Hematopoietic multipotent progenitor cell treated with erythropoietin and hydrocortisone succinate and interleukin-3 and kit ligand, for 15 days (in vitro differentiated cells): ENCODE data around the gene DGCR2.
"Not testable (repeated sequence)": the region's sequence is repeated elsewhere in the genome, so short reads cannot be mapped to it uniquely, and the experiment has no call there.

Experiments used
- DNase-seq: peaks from one replicate; pipeline ENCODE4 v3.0.0-alpha.2; 2015; ENCODE audit warnings: low spot score

The DGCR2 gene

DNA sequence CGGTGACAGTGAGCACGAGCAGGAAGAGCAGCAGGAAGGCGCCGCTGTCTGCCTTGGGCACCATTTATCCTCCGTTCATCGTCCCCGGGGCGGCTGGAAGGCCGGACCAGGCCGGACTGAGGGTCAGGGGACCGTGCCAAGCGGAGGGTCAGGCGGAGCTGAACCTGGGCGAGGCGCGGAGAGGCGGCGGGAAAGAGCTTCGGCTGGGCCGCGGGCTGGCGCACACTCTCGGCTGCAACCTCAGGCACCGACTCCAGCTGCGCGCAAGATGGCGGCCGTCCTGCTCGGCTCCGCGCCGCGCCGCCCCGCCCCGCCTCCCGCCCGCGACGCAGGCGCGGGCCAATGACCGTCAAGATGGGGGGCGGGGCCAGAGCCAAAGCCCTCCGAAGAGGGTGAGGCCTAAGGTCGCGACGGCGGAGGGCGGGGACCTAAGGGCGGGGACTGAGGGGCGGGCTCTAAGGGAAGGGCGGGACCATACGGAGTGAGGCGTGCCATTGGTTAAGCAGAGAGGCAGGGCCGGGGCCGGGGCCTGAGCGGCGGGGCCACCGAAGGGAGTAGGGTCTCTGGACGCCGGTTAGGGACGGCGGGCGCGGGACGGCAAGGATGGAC, at the start of gene DGCR2:
TSS of gene DGCR2 (minus strand) at position 270 of the 609 bp plus-strand sequence. CDS start at position 64, 206 bp downstream.
- DNase-seq: peak; percentile 97

DNA sequence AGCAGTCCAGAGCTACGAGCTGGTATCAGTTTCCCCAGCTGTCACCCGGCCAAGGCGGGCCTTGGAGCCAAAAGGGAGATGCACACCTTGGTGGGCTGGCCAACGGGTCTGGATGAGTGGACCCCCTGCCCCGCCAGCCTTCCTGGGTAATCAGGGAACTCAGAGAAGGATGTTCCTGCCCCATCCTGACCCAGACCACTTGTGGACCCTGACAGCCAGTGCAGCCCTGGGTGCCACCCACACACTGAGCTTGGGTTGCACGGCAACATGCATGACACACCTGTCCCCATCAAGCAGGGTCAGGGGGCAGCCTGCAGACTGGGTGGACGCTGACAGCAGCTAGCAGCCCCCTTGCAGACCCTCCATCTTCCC, 47.7 kb upstream of the DGCR2 start:
- DNase-seq: no peak

- DNase-seq: no peak
Observed at GRCh38 chr22:19169002-19169946, 47.1 kb upstream of the DGCR2 start.

DNA sequence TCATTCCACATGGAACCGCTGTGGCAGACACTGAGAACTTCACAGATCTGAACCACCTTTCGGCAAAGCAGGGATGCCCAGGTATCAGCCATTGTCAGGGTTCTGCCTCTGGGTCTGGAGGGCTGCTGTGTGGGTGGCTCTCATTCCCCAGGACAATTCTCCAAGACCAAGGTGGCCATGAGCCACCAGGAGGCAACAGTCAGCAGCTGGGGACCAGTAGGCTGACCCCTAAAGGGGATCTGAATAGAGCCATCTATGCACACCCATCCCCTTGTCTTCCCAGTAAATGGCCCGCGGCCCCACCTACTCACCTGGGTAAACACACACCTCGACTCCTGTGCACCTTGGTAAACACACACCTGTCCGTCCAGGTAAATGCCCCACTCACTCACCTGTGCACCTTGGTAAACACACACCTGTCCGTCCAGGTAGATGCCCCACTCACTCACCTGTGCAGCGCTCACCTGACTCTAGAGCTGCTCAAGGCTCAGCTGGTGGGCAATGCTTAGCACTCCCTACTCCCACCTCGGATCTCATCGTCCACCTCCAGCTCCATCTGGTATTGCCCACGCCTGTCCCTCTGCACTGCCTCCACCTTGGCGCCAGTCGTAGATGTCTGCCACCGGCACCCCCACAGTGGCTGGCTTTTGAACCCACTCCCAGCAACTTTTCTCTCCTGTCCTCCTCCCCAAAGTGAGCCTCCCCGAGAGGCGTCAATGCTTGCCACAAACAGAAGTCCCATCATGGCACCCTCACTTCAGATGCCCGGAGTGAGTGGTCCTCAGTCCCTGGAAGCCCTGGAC, 46.1 kb upstream of the DGCR2 start:
- no peak for DNase-seq

- no peak for DNase-seq
Observed at GRCh38 chr22:19167106-19167869, 45.1 kb upstream of the DGCR2 start.

GRCh38 chr22:19166421-19166820, 44.2 kb upstream of the DGCR2 start:
- no peak for DNase-seq

DNA sequence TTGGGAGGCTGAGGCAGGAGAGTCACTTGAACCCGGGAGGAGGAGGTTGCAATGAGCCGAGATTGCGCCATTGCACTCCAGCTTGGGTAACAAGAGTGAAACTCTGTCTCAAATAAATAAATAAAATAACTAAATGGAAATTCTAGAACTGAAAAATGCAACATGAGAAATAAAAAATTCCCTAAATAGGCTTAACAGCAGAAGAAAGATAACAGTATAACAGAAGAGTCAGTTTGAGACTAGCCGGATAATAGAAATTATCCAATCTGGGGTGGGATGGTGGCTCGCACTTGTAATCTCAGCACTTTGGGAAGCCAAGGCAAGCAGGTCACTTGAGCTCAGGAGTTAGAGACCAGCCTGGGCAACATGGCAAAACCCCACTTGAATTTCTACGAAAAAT, 42.2 kb upstream of the DGCR2 start:
- no peak for DNase-seq

- DNase-seq: not testable (repeated sequence)
Observed at GRCh38 chr22:19158649-19159048, 36.4 kb upstream of the DGCR2 start.

GRCh38 chr22:19156109-19156508, 33.9 kb upstream of the DGCR2 start:
- not testable (repeated sequence) for DNase-seq

GRCh38 chr22:19152942-19153883, 31.0 kb upstream of the DGCR2 start:
- DNase-seq: no peak

- no peak for DNase-seq
Observed at GRCh38 chr22:19151329-19152191, 29.3 kb upstream of the DGCR2 start.

- no peak for DNase-seq
Observed at GRCh38 chr22:19150482-19151328, 28.5 kb upstream of the DGCR2 start.

- no peak for DNase-seq
Observed at GRCh38 chr22:19149991-19150390, 27.8 kb upstream of the DGCR2 start, which contains the start of gene GSC2. GSC2 (minus strand) TSS chr22:19150292; CDS start chr22:19150283, 9 bp downstream.

- DNase-seq: no peak
Observed at GRCh38 chr22:19149047-19149883, 27.1 kb upstream of the DGCR2 start.

- DNase-seq: no peak
Observed at GRCh38 chr22:19148417-19149046, 26.3 kb upstream of the DGCR2 start.

- DNase-seq: no peak
Observed at GRCh38 chr22:19147195-19147780, 25.1 kb upstream of the DGCR2 start.
